GM13977 (cell line): ENCODE measurements around the gene PRR35.

Experiments
- DNase-seq: peaks from one replicate; pipeline ENCODE4 v3.0.0; 2012; ENCODE audit warnings: low spot score
- in situ Hi-C: fragments of 300-500 bp; cut with MboI; formaldehyde crosslinking; loops from one replicate; pipeline ENCODE4 v1.12.0; 2022; ENCODE audit warnings: low sequenced_read_pairs, low pct_unique_long_range_greater_than_20kb, mixed read lengths, inconsistent platforms; ENCODE audit not compliant: unreplicated experiment
- TF ChIP-seq, protein P1 (sequence below): IDR thresholded peaks from 2 replicates; pipeline ENCODE4 v1.5.1; 2012; ENCODE audit warnings: mild to moderate bottlenecking, control low read depth; ENCODE audit not compliant: insufficient read depth; ENCODE audit errors: extremely low read depth, missing control alignments

The PRR35 gene

DNA sequence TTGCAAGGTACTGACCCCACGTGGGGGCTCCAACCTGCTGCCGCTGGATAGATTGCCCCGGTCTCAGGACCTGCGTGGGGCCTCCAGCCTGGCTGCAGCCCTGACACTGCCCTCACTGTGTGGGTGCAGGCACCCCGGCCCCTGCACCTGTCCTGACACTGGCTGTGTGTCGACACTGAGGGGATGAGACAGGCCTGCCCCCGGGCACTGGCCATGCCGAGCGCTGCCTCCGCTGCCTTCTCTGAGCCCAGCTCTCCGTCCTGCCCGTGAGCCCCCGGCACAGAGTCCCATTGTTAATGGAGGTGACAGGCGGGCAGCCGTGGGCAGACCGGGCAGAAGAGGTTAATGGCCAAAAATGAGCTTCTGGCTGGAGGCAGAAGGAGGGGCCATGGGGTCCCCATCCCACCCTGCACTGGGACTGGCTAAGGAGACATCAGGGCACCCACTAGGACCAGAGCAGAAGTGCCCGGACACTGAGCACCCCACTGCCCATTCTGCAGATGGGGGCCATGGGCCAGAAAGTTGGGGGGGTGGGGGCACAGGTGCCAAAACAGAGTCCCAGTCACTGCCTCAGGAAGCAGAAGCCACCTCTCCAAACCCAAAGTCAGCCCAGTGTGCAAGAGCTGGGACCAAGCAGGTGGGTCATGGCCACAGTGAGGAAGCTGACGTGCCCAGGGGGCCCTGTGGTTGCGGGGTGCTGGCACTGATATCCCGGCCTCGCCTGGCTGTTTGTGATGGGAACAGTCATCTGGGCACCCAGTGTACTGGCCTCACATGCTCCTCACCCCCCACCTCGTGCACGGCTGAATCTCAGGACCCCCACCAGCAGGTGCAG lies 2.5 kb upstream of the PRR35 start:
- in situ Hi-C loops: no loop called here
- DNase-seq: peak; percentile 45
- TF ChIP-seq, protein P1, sequence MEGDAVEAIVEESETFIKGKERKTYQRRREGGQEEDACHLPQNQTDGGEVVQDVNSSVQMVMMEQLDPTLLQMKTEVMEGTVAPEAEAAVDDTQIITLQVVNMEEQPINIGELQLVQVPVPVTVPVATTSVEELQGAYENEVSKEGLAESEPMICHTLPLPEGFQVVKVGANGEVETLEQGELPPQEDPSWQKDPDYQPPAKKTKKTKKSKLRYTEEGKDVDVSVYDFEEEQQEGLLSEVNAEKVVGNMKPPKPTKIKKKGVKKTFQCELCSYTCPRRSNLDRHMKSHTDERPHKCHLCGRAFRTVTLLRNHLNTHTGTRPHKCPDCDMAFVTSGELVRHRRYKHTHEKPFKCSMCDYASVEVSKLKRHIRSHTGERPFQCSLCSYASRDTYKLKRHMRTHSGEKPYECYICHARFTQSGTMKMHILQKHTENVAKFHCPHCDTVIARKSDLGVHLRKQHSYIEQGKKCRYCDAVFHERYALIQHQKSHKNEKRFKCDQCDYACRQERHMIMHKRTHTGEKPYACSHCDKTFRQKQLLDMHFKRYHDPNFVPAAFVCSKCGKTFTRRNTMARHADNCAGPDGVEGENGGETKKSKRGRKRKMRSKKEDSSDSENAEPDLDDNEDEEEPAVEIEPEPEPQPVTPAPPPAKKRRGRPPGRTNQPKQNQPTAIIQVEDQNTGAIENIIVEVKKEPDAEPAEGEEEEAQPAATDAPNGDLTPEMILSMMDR: no peak

DNA sequence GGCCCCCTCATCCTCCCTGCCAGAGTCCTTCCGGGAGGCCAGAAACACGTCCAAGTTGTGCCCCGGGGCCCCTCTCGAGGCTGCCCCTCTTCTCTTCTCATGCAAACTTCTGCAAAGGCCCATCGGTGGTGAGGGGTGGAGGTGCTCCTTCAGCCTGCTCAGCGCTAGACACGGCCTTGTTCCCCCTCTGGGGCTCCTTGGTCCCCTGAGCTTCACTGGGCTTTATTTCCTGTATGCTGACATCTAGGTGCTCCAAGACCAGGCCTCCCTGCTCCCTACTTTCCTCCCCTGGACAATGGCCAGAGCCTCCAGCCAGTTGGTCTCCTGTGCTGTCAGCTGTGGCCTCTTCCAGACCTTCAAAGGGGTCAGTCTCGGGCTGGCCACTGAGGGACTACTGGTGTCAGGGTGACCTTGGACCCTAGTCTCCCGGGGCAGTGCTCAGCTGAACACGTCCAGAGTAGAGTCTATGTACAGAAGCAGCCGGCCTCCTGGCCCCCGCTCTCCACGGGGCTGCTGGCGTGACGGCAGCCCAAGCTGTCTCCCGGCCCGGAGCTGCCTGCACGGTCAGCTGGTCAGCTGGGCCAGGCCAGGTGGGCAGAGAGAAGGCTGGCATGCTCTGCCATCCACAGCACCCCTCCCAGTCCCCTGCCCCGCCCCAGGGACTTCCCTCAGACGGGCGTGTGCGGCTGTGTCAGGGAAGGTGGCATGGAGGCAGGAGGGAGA lies 1.7 kb upstream of the PRR35 start:
- in situ Hi-C loops: no loop called here
- TF ChIP-seq, protein P1: no peak
- DNase-seq: peak; percentile 46

DNA sequence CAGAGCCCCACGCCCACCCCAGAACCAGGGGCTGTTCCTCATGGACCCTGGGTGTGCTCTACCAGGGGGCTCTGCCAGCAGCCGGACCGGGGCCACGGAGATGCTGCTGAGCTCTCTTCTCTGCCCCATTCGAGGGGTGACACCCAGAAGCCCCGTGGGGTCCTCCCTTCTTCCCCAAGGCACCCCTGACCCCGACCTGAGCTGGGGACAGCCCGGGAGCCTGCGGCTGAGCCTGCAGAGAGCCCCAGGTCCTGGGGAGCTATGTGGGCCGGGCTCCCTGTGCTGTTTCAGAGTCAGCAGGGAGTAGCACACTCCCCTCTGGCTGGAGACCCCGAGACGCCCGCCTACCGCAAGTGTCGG lies 1.2 kb upstream of the PRR35 start:
- TF ChIP-seq, protein P1: no peak
- in situ Hi-C loops: no loop called here
- no peak for DNase-seq

DNA sequence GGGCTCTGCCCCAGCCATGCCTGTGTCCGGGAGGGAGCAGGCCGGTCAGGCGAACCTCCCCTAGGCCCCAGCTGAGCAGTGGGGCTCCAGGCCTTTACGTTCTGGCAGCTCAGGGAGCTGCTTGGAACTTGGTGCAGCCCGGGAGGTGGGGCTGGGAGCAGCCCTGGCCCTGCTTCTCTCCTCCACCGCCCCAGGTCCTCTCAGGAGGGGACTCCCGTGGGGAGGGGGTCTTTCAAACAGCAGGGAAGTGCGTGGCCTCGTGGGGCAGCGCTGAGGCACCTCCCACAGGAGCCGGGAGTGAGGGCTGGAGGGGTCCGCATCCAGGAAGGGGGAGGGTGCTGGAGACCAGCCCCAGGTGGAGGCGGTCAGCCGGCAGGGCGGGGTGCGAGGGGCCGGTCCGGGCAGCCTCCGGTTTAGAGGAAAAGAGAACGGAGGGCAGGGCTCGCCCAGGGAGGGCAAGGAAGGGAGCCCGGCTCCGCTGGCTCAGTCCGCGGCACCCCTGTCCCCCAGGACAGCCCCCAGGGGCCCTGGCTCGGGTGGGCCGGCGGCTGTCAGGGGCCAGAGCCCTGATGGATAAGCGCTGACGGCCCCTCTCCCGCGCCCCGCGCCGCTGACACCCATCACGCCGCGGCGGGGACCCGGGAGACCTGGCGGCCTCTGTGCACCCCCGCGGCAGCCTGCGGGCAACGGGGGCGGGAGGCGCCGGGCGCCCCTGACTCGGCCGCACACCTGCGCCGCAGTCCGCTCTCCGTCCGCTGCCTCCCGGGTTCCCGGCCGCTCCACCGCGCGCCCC lies 587 bp upstream of the PRR35 start:
- in situ Hi-C loops: no loop called here
- DNase-seq: no peak
- TF ChIP-seq, protein P1: no peak

DNA sequence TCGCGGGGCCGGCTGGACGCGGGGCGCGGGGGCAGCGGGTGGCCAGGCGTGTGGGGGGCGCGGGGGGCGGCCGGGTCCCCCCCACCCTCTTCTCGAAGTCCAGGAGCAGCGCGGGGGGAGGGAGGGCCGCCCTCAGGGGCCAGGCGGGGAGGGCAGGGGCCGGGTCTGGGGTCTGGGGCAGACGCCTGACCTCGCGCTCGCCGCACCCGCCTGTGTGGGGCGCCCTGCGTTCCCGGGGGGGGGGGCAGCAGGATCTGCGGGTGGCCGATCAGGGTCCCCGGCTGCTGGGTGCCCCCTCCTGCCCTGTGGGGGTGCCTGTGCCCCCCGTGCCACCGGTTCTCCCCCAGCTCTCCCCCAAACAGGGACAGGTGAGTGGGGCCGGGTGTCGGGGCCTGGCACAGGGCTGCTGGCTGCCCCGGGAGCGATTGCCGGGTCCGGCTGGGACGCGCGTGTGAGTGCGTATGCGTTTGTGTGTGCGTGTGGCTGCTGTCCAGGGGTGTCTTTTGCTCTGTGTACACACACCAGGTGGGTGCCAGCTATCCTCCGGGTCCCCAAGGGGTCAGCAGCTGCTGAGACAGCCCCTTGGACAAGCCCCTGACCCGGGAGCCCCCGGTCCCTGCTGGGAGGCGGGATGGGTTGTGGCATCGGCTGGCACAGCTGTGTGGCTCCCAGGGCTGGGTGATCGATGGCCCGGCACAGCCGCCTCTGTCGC lies 663 bp downstream of the PRR35 start:
- in situ Hi-C loops: no loop called here
- TF ChIP-seq, protein P1: no peak
- no peak for DNase-seq

DNA sequence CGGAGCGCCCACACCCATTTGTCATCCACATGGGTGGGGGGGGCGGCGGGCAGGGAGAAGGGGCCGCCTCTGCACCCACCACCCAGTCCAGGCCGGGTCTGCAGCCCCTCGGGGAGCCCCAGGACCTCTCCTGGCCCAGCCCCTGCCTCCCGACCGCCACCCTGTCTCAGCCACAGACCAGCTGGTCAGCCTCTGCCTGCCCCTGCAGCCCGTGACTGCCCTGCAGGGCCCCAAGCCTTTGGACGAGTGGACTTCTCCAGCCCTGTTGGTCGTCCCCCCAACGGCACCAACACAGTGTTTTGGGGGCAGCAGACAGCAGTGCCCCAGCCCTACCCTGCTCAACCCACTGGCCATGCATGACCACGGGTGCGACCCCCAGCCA lies 1.2 kb downstream of the PRR35 start:
- DNase-seq: no peak
- in situ Hi-C loops: no loop called here
- TF ChIP-seq, protein P1: no peak
